Measurements from ENCODE around the gene DMRTA1.

DMRTA1 gene

DNA sequence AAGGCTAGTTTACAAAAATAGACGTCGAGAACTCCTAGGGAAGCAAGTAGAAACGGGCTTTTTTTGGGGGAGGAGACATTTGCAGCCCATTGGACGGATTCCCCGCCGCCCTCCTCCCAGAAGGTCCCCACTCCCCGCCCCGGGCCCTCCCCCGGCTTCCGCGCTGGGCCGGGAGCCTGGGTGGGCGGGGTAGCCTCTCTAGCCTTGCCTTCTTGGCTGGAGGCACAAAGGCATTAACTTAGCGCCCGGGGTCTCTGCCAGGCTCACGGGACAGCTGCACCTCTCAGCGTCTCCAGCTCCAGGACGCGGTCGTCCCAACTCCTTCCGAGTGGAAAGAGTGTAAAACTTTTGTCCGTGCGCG is at the start of gene DMRTA1:
TSS of gene DMRTA1 (plus strand) at position 236 of the 361 bp plus-strand sequence. CDS start 242 bp downstream, outside the sequence.
- DNase-seq (ENCODE audit: low spot score): peak; percentile 34
- no peak for TF ChIP-seq CTCF (IDR thresholded peaks at IDR 0.05; ENCODE audit: extremely low read depth, insufficient read depth, missing control alignments)
- in situ Hi-C loops (cut with MboI; ENCODE audit: low pct_unique_long_range_greater_than_20kb, low sequenced_read_pairs, unreplicated experiment): no loop called here

GRCh38 chr9:22401671-22402070 is 45.0 kb upstream of the DMRTA1 start:
- no peak for DNase-seq (ENCODE audit: low spot score)
- no peak for TF ChIP-seq CTCF (IDR thresholded peaks at IDR 0.05; ENCODE audit: extremely low read depth, insufficient read depth, missing control alignments)
- in situ Hi-C loops (cut with MboI; ENCODE audit: low pct_unique_long_range_greater_than_20kb, low sequenced_read_pairs, unreplicated experiment): no loop called here

DNA sequence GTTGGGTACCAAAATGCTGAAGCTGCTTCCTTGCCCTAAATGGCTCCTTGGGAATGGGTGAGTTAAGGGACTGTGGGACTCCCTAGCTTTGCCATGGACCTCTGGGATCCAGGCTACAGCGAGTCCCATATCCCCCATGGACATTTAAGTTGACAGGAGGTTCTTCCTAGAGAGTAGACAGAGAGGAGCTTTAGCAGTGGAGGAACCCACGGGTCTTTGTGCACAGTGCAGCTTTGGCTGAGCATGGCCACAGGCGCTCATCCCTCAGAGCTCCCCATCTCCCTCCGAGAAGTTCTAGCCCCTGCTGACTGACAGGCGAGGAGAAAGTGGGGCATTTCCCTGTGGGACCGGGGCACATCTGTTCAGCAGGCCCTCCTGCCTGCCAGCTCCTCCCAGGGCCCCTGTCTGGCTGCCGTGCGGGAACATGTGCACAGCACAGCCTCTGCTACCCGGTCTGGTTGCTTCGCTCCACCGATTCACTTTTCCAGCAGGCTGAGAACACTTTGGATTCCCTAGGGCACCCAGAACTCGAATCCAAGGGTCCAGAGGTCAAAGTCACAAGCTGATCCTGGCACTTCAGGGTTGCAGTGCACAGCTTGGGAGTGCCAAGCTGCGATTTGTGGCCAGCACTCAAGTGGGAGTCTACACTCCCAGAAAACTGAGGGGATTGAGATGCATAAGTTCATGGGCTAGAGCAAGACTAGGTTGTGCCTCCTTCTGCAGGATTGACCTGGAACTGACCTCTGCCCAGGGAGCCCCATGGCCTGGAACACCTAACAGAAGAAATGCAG is 40.6 kb upstream of the DMRTA1 start:
- in situ Hi-C loops (cut with MboI; ENCODE audit: low pct_unique_long_range_greater_than_20kb, low sequenced_read_pairs, unreplicated experiment): no loop called here

GRCh38 chr9:22413884-22414283 is 32.7 kb upstream of the DMRTA1 start:
- DNase-seq (ENCODE audit: low spot score): no peak
- no peak for TF ChIP-seq CTCF (IDR thresholded peaks at IDR 0.05; ENCODE audit: extremely low read depth, insufficient read depth, missing control alignments)
- in situ Hi-C loops (cut with MboI; ENCODE audit: low pct_unique_long_range_greater_than_20kb, low sequenced_read_pairs, unreplicated experiment): no loop called here

More for the DNA sequence above, 40.6 kb upstream of the DMRTA1 start:
- DNase-seq (ENCODE audit: low spot score): no peak
- no peak for TF ChIP-seq CTCF (IDR thresholded peaks at IDR 0.05; ENCODE audit: extremely low read depth, insufficient read depth, missing control alignments)

GRCh38 chr9:22415941-22416691 is 30.5 kb upstream of the DMRTA1 start:
- DNase-seq (ENCODE audit: low spot score): no peak
- no peak for TF ChIP-seq CTCF (IDR thresholded peaks at IDR 0.05; ENCODE audit: extremely low read depth, insufficient read depth, missing control alignments)
- in situ Hi-C loops (cut with MboI; ENCODE audit: low pct_unique_long_range_greater_than_20kb, low sequenced_read_pairs, unreplicated experiment): no loop called here

GRCh38 chr9:22416692-22417060 is 29.9 kb upstream of the DMRTA1 start:
- no peak for DNase-seq (ENCODE audit: low spot score)
- no peak for TF ChIP-seq CTCF (IDR thresholded peaks at IDR 0.05; ENCODE audit: extremely low read depth, insufficient read depth, missing control alignments)
- in situ Hi-C loops (cut with MboI; ENCODE audit: low pct_unique_long_range_greater_than_20kb, low sequenced_read_pairs, unreplicated experiment): no loop called here
